ENCODE results near the gene SF3B5. TPM values are rescaled to one million over a fixed set of nuclear protein-coding genes. Genes with fewer than 3 reads are reported as not detected.
A peak's percentile ranks its signal among the peaks of the same experiment; 100 is the strongest.

The SF3B5 gene
- total and polyA plus RNA-seq, 2 experiments from 2014 or later = 151 to 183 TPM

GRCh38 chr6:144093658-144094057 is 1.7 kb downstream of the SF3B5 start:
- Mint-ChIP-seq H3K36me3 (ENCODE audit: low read depth) (peaks cover 5% of the 10 kb centered on the region), H3K4me3 (peak overlapping the region; percentile 96), H3K27me3 (ENCODE audit: insufficient read depth, low read depth, poor library complexity) (peaks cover 13% of the 10 kb centered on the region), H3K27ac (no peak overlapping the region), H3K9me3 (no peaks in the 10 kb centered on the region), H3K4me1 (peaks cover 19% of the 10 kb centered on the region)
- no peak for TF ChIP-seq EZH2 (IDR thresholded peaks at IDR 0.05; ENCODE audit: low read depth, unreplicated experiment)
- no peak for TF ChIP-seq REST (IDR thresholded peaks at IDR 0.05; ENCODE audit: unreplicated experiment)
- TF ChIP-seq JUNB (IDR thresholded peaks at IDR 0.05; ENCODE audit: unreplicated experiment) = no peak
- TF ChIP-seq ZNF331 (CRISPR knock-in tag; IDR thresholded peaks at IDR 0.05; ENCODE audit: low read depth) = no peak
- no peak for TF ChIP-seq ETS1 (IDR thresholded peaks at IDR 0.05)
- TF ChIP-seq POLR2AphosphoS5 (IDR thresholded peaks at IDR 0.05; ENCODE audit: low read depth) = no peak
- no peak for TF ChIP-seq ZNF114 (CRISPR knock-in tag; IDR thresholded peaks at IDR 0.05)
- no peak for TF ChIP-seq CREB1 (CRISPR knock-in tag; IDR thresholded peaks at IDR 0.05; ENCODE audit: low read depth)
- TF ChIP-seq STAT1 (IDR thresholded peaks at IDR 0.05; ENCODE audit: unreplicated experiment) = no peak
- no peak for TF ChIP-seq EZH2phosphoT487 (IDR thresholded peaks at IDR 0.05; ENCODE audit: unreplicated experiment)
- no peak for TF ChIP-seq NANOG (IDR thresholded peaks at IDR 0.05; ENCODE audit: borderline replicate concordance)
- TF ChIP-seq ZNF462 (CRISPR knock-in tag; IDR thresholded peaks at IDR 0.05) = no peak
- TF ChIP-seq CTCF (conservative IDR thresholded peaks at IDR 0.05; ENCODE audit: low read depth in 2 of 2) = no peak
- H3F3A ChIP-seq (replicated peaks; ENCODE audit: low read depth) = no peaks in the 10 kb centered on the region
- no peaks in the 10 kb centered on the region; the same call in none of the 2 replicates for H4K20me1 ChIP-seq (replicated peaks; ENCODE audit: insufficient read depth)
- H3K36me3 ChIP-seq (ENCODE audit: insufficient read depth) = no peaks in the 10 kb centered on the region
- H2AFZ ChIP-seq = no peak overlapping the region
- ATAC-seq (no peak), DNase-seq (ENCODE audit: low spot score) (no peak)
- H3K4me3 ChIP-seq = peak overlapping the region; percentile 93; the same call in 1 of the 2 replicates
- no peak overlapping the region for H3K27ac ChIP-seq (ENCODE audit: low read depth)
- peak overlapping the region; percentile 90 for H3K4me2 ChIP-seq
- peaks cover 25% of the 10 kb centered on the region for H3K79me2 ChIP-seq (replicated peaks; ENCODE audit: insufficient read depth)
- H3K9me2 ChIP-seq (ENCODE audit: insufficient read depth) = peaks cover 2% of the 10 kb centered on the region; the same call in 1 of the 2 replicates
- H3K4me1 ChIP-seq (ENCODE audit: insufficient read depth) = peaks cover 12% of the 10 kb centered on the region
- no peaks in the 10 kb centered on the region for H3K27me3 ChIP-seq (ENCODE audit: insufficient read depth)

Data from GM23338 (cell line).